ENCODE measurements around the gene STX4.

STX4 gene

GRCh38 chr16:31071861-31072260 lies 38.5 kb downstream of the STX4 start:
- no peak for DNase-seq

- no peak for DNase-seq
Observed at GRCh38 chr16:31072540-31073141, 39.3 kb downstream of the STX4 start.

GRCh38 chr16:31073142-31073969 lies 40.0 kb downstream of the STX4 start:
- DNase-seq: peak; percentile 88

GRCh38 chr16:31073970-31074813 lies 40.8 kb downstream of the STX4 start, which contains the start of the genes ZNF646 and ZNF668:
Gene ZNF646, plus strand, starts transcription at chr16:31074422. Its CDS starts 1,903 bp downstream, at chr16:31076325.
Gene ZNF668, minus strand, starts transcription at chr16:31074240. Its CDS starts 9,781 bp downstream, at chr16:31064459.
- DNase-seq: peak; percentile 96

GRCh38 chr16:31074814-31075183 lies 41.4 kb downstream of the STX4 start:
- DNase-seq: no peak

GRCh38 chr16:31076319-31076718 lies 43.0 kb downstream of the STX4 start:
- no peak for DNase-seq

GRCh38 chr16:31077024-31077423 lies 43.7 kb downstream of the STX4 start:
- DNase-seq: no peak

GRCh38 chr16:31077592-31078396 lies 44.4 kb downstream of the STX4 start:
- DNase-seq: no peak

GRCh38 chr16:31078597-31079341 lies 45.4 kb downstream of the STX4 start:
- no peak for DNase-seq

GRCh38 chr16:31079342-31079944 lies 46.1 kb downstream of the STX4 start:
- no peak for DNase-seq

- DNase-seq: no peak
Observed at GRCh38 chr16:31080035-31080629, 46.8 kb downstream of the STX4 start.

GRCh38 chr16:31080756-31081419 lies 47.5 kb downstream of the STX4 start:
- no peak for DNase-seq

GRCh38 chr16:31081428-31082351 lies 48.3 kb downstream of the STX4 start:
- no peak for DNase-seq

- DNase-seq: no peak
Observed at GRCh38 chr16:31082368-31083045, 49.1 kb downstream of the STX4 start.

- no peak for DNase-seq
Observed at GRCh38 chr16:31083081-31083480, 49.7 kb downstream of the STX4 start.

GRCh38 chr16:31083556-31083955 lies 50.2 kb downstream of the STX4 start:
- no peak for DNase-seq

- no peak for DNase-seq
Observed at GRCh38 chr16:31083981-31084380, 50.6 kb downstream of the STX4 start.

- DNase-seq: no peak
Observed at GRCh38 chr16:31084584-31085302, 51.4 kb downstream of the STX4 start.
